NCI-H1694 treated with DMSO at 0.1 percent for 48 hours (cell line): ENCODE measurements around the gene AASDH.

ENCODE experiments used
- DNase-seq: peaks from one replicate; lab custom pipeline; 2025; lab: John Stamatoyannopoulos, UW

AASDH gene

GRCh38 chr4:56387023-56388001, at the start of gene AASDH:
TSS of gene AASDH (minus strand) at chr4:56387491. CDS start at chr4:56384299, 3,192 bp downstream.
- peak; percentile 90 for DNase-seq

- peak; percentile 89 for DNase-seq
Measured at GRCh38 chr4:56435140-56435926, 48.0 kb upstream of the AASDH start, which contains the start of gene PPAT. TSS of gene PPAT (minus strand) at chr4:56435615. CDS start at chr4:56435477, 138 bp downstream.

GRCh38 chr4:56434599-56435139, 47.4 kb upstream of the AASDH start:
- DNase-seq = no peak

GRCh38 chr4:56433280-56433679, 46.0 kb upstream of the AASDH start:
- no peak for DNase-seq

- no peak for DNase-seq
Measured at GRCh38 chr4:56430203-56430602, 42.9 kb upstream of the AASDH start.

GRCh38 chr4:56427179-56427578, 39.9 kb upstream of the AASDH start:
- DNase-seq = no peak

GRCh38 chr4:56426273-56426672, 39.0 kb upstream of the AASDH start:
- no peak for DNase-seq

GRCh38 chr4:56425518-56425917, 38.2 kb upstream of the AASDH start:
- no peak for DNase-seq

GRCh38 chr4:56424697-56425514, 37.6 kb upstream of the AASDH start:
- peak; percentile 5 for DNase-seq

- no peak for DNase-seq
Measured at GRCh38 chr4:56424176-56424575, 36.9 kb upstream of the AASDH start.

- DNase-seq = no peak
Measured at GRCh38 chr4:56417396-56417795, 30.1 kb upstream of the AASDH start.

- no peak for DNase-seq
Measured at GRCh38 chr4:56416349-56416748, 29.1 kb upstream of the AASDH start.

GRCh38 chr4:56414135-56414670, 26.9 kb upstream of the AASDH start:
- no peak for DNase-seq

- DNase-seq = peak; percentile 31
Measured at GRCh38 chr4:56410247-56411062, 23.2 kb upstream of the AASDH start.

GRCh38 chr4:56409511-56410090, 22.3 kb upstream of the AASDH start:
- DNase-seq = no peak

- no peak for DNase-seq
Measured at GRCh38 chr4:56408978-56409377, 21.7 kb upstream of the AASDH start.

- DNase-seq = no peak
Measured at GRCh38 chr4:56406151-56406550, 18.9 kb upstream of the AASDH start.

GRCh38 chr4:56405016-56405415, 17.7 kb upstream of the AASDH start:
- DNase-seq = no peak

- DNase-seq = no peak
Measured at GRCh38 chr4:56400560-56400959, 13.3 kb upstream of the AASDH start.

- no peak for DNase-seq
Measured at GRCh38 chr4:56391270-56391669, 4.0 kb upstream of the AASDH start.
